Measurements from ENCODE around the gene DCTD. TPM values are rescaled to one million over a fixed set of nuclear protein-coding genes. Genes with fewer than 3 reads are reported as not detected.

Gene DCTD
- total RNA-seq, 2 donors from 2014 or later, result 27.0 to 39.7 TPM

- intact Hi-C loops (cut with DNase I), result no loop called here
- no peak for TF ChIP-seq CTCF (IDR thresholded peaks at IDR 0.05)
- no peak for TF ChIP-seq POLR2A (IDR thresholded peaks at IDR 0.05)
Measured at GRCh38 chr4:182932651-182933050, 15.5 kb upstream of the DCTD start.

GRCh38 chr4:182931691-182932345 lies 14.6 kb upstream of the DCTD start:
- no peaks in the 10 kb centered on the region for H3K27me3 ChIP-seq
- H3K36me3 ChIP-seq (replicated peaks in 1 of 2; ENCODE audit: insufficient read depth in 1 of 2, low read depth in 2 of 2), result no peaks in the 10 kb centered on the region
- no peaks in the 10 kb centered on the region for H3K9me3 ChIP-seq
- no peaks in the 10 kb centered on the region for H3K4me1 ChIP-seq
- no peak for ATAC-seq
- DNase-seq, result no peak
- no peak overlapping the region for H3K27ac ChIP-seq
- WGBS, 2 donors, result 78 to 80% methylated on average over 5 of the region's 5 CpGs
- TF ChIP-seq CTCF (IDR thresholded peaks at IDR 0.05), result no peak
- no peak for TF ChIP-seq POLR2A (IDR thresholded peaks at IDR 0.05)
- intact Hi-C loops (cut with DNase I), result no loop called here
- no peak overlapping the region for H3K4me3 ChIP-seq

More at GRCh38 chr4:182932651-182933050, 15.5 kb upstream of the DCTD start:
- no peaks in the 10 kb centered on the region for H3K36me3 ChIP-seq (replicated peaks in 1 of 2; ENCODE audit: insufficient read depth in 1 of 2, low read depth in 2 of 2)
- DNase-seq (no peak), ATAC-seq (no peak)
- no peaks in the 10 kb centered on the region for H3K27me3 ChIP-seq
- no peak overlapping the region for H3K27ac ChIP-seq
- no peaks in the 10 kb centered on the region for H3K4me1 ChIP-seq
- 56 to 64% methylated on average over 5 of the region's 5 CpGs for WGBS, 2 donors
- H3K4me3 ChIP-seq, result no peak overlapping the region
- H3K9me3 ChIP-seq, result no peaks in the 10 kb centered on the region

- H3K36me3 ChIP-seq (replicated peaks in 1 of 2; ENCODE audit: insufficient read depth in 1 of 2, low read depth in 2 of 2), result no peaks in the 10 kb centered on the region
- H3K27ac ChIP-seq, result no peak overlapping the region
- no peaks in the 10 kb centered on the region for H3K9me3 ChIP-seq
- H3K27me3 ChIP-seq, result no peaks in the 10 kb centered on the region
- intact Hi-C loops (cut with DNase I), result no loop called here
- no peak for ATAC-seq
- WGBS, 2 donors, result 79 to 80% methylated on average over 6 of the region's 6 CpGs
- no peak overlapping the region for H3K4me3 ChIP-seq
- no peaks in the 10 kb centered on the region for H3K4me1 ChIP-seq
- TF ChIP-seq CTCF (IDR thresholded peaks at IDR 0.05) (no peak), POLR2A (IDR thresholded peaks at IDR 0.05) (no peak)
- no peak for DNase-seq
Measured at GRCh38 chr4:182930889-182931288, 13.7 kb upstream of the DCTD start.

- no peaks in the 10 kb centered on the region for H3K4me1 ChIP-seq
- TF ChIP-seq POLR2A (IDR thresholded peaks at IDR 0.05) (no peak), CTCF (IDR thresholded peaks at IDR 0.05) (no peak)
- intact Hi-C loops (cut with DNase I), result no loop called here
- H3K9me3 ChIP-seq, result no peaks in the 10 kb centered on the region
- WGBS, 2 donors, result 83 to 89% methylated on average over 3 of the region's 3 CpGs
- DNase-seq (no peak), ATAC-seq (no peak)
- H3K27me3 ChIP-seq, result no peaks in the 10 kb centered on the region
- no peak overlapping the region for H3K27ac ChIP-seq
- H3K36me3 ChIP-seq (replicated peaks in 1 of 2; ENCODE audit: insufficient read depth in 1 of 2, low read depth in 2 of 2), result no peaks in the 10 kb centered on the region
- no peak overlapping the region for H3K4me3 ChIP-seq
Measured at GRCh38 chr4:182929296-182929695, 12.1 kb upstream of the DCTD start.

GRCh38 chr4:182928061-182928460 lies 10.9 kb upstream of the DCTD start:
- TF ChIP-seq POLR2A (IDR thresholded peaks at IDR 0.05) (no peak), CTCF (IDR thresholded peaks at IDR 0.05) (no peak)
- no peak for ATAC-seq
- Histone ChIP-seq H3K9me3 (no peaks in the 10 kb centered on the region), H3K27ac (no peak overlapping the region), H3K27me3 (no peaks in the 10 kb centered on the region), H3K4me1 (peaks cover 5% of the 10 kb centered on the region), H3K36me3 (replicated peaks in 1 of 2; ENCODE audit: insufficient read depth in 1 of 2, low read depth in 2 of 2) (no peaks in the 10 kb centered on the region), H3K4me3 (no peak overlapping the region)
- intact Hi-C loops (cut with DNase I), result no loop called here
- DNase-seq, result no peak
- 51 to 53% methylated on average over 3 of the region's 3 CpGs for WGBS, 2 donors

Data from body of pancreas (tissue), 4 donors.